Fibroblast of lung (primary cell): ENCODE results near the gene BUD23.

Source experiments
- CTCF ChIP-seq, 2 donors: IDR thresholded peaks in 1 of 2; conservative IDR thresholded peaks in 1 of 2; 1 replicate in 1 of 2; 2 replicates in 1 of 2; pipeline ENCODE4 v1.5.1; 2011 to 2012; ENCODE audit warnings: low read length in 2 of 2, control low read depth in 1 of 2, inconsistent platforms in 1 of 2, low read depth in 1 of 2, mild to moderate bottlenecking in 1 of 2
- EZH2 ChIP-seq: IDR thresholded peaks from 2 replicates; pipeline ENCODE4 v1.5.1; 2012; ENCODE audit warnings: low read length, control low read depth, mild to moderate bottlenecking; ENCODE audit errors: missing control alignments

- no peak for TF ChIP-seq CTCF (conservative IDR thresholded peaks at IDR 0.05 in 1 of 2, IDR thresholded peaks at IDR 0.05 in 1 of 2; ENCODE audit: low read depth in 1 of 2, low read length in 2 of 2)
- no peak for TF ChIP-seq EZH2
Observed at GRCh38 chr7:73712773-73713172, 29.4 kb downstream of the BUD23 start.
